ENCODE results near the gene CADM2.
"Not testable (repeated sequence)": the region's sequence is repeated elsewhere in the genome, so short reads cannot be mapped to it uniquely, and the experiment has no call there.

The CADM2 gene

GRCh38 chr3:85481411-85482212 lies 522.8 kb downstream of the CADM2 start:
- DNase-seq (ENCODE audit: low read depth) = no peak

GRCh38 chr3:85482213-85482490 lies 523.4 kb downstream of the CADM2 start:
- DNase-seq (ENCODE audit: low read depth) = no peak

- no peak for DNase-seq (ENCODE audit: low read depth)
These were observed 525.2 kb downstream of the CADM2 start for GRCh38 chr3:85483986-85484385.

DNA sequence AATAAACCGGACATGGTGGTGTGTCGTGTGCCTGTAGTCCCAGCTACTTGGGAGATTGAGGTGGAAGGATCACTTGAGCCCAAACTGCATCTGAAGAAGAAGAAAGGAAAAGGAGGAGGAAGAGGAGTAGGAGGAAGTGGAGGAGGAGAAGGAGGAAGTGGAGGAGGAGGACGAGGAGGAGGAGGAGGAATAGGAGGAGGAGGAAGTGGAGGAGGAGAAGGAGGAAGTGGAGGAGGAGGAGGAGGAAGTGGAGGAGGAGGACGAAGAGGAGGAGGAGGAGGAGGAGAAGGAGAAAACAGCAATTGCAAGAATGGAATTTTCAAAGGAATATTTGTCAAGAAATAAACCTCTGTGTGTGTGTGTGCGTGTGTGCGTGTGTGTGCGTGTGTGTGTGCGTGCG lies 528.6 kb downstream of the CADM2 start:
- DNase-seq (ENCODE audit: low read depth) = no peak

- no peak for DNase-seq (ENCODE audit: low read depth)
These were observed 536.8 kb downstream of the CADM2 start for GRCh38 chr3:85495602-85496001.

DNA sequence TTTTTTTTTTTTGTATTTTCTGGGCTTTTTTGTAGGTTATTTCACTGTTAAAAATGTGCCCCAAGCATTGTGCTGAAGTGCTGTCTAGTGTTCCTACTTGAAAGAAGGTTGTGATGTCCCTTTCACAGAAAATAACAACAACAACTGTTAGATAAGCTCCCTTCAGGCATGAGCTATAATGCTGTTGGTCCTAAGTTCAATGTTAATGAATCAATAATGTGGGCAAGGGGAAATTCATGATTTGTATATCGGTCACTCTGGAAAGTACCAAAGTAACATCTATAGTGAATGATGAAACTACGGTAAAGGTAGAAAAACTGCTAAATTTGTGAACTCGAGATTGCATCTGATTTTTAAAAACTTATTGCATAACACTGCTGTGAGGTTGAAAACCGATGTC lies 539.4 kb downstream of the CADM2 start:
- DNase-seq (ENCODE audit: low read depth) = no peak

DNA sequence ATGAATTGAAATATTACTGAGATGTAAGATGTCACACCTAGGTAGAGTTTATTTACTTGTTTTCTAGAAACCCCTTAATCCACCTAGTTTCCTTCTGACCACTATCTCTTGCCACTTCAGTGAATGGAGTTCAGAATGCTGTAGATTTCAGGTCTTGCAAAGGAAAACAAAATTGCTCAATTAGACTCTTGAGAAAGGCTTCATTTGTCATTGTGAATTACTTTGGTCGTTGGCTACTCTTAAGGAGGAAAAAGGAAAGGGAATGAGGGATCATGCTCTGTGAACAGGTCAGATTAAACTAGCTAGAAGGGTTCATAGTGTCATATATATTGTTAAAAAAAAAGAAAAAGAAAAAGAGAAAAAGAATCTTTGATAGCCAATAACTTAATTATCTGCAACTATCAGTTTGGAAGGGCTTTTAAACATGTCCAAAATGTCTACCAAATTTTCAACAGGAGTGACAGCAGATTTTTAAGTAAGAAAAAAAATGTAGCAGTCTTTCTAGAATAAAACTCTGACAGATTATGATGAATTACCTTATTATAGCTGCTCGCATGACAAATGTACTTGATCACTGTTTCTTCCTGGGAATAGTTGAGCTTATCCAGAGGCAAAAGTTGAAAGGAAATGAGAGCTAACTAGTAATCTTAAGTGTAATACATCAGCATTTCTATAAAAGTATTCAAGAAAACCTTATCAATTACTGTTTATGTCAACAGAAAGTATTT lies 543.5 kb downstream of the CADM2 start:
- no peak for DNase-seq (ENCODE audit: low read depth)

GRCh38 chr3:85504129-85504784 lies 545.5 kb downstream of the CADM2 start:
- DNase-seq (ENCODE audit: low read depth) = not testable (repeated sequence)

DNA sequence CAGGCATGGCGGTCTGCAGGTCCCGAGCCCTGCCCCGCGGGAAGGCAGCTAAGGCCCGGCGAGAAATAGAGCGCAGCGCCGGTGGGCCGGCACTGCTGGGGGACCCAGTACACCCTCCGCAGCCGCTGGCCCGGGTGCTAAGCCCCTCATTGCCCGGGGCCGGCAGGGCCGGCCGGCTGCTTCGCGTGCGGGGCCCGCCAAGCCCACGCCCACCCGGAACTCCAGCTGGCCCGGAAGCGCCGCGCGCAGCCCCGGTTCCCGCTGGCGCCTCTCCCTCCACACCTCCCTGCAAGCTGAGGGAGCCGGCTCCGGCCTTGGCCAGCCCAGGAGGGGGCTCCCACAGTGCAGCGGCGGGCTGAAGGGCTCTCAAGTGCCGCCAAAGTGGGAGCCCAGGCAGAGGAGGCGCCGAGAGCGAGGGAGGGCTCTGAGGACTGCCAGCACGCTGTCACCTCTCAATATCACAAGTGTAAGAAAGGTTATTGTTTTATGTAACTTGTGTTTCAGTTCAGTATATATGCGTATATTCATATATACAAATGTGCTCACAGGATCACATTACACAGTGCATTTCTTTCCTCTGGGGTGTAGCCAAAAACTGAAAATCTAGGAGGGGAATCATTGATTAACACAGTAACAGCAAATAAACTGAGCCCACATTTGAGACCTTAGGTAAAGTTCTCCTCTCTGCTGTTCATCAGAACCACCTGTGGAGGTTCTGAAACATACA lies 546.2 kb downstream of the CADM2 start:
- not testable (repeated sequence) for DNase-seq (ENCODE audit: low read depth)

DNA sequence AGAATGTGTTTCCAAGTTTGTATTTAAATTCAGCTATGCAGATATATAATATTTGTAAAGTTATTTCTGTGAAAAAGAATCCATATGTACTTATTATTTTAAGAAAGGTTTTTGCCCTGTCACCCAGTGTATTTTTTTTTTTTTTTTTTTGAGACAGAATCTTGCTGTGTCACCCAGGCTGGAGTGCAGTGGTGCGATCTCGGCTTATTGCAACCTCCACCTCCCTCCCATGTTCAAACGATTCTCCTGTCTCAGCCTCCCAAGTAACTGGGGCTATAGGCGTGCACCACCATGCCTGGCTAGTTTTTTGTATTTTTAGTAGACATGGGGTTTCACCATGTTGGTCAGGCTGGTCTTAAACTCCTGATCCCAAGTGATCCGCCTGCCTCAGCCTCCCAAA lies 548.3 kb downstream of the CADM2 start:
- not testable (repeated sequence) for DNase-seq (ENCODE audit: low read depth)

DNA sequence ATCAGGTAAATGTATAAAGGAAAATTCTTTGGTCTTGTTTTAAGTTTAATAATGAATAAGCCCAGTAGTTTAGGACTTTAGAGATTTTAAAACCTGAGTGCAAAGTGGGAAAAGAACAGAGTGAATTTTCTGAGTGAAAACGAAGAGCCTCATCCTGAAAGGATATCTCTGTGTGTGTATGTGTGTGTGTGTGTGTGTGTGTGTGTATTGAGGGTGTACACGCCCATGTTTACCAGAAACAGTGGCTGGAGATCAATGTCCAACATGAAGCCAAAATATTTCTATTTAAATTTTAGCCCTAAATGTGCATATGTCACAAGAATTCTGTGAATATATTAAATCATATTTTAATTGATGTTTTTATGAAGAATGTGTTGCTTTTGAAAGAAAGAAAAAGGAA lies 549.9 kb downstream of the CADM2 start:
- no peak for DNase-seq (ENCODE audit: low read depth)

DNA sequence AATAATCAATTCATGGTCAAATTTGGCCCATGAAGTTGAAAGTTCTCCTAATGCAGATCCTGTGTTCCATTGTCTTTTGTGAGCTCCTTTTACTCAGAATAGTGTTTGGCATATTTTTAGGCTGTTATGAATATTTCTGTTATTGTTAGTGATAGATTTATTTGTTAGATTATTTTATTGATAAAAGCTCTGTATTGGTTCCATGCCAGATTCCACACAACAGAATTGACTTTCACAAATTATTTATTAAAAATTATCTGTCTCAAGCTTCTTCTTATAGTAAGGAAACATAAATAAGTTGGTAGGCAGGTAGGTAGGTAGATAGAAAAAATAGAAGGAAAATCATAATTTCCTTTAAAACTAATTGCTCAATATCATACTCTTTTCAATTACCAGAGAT lies 557.4 kb downstream of the CADM2 start:
- DNase-seq (ENCODE audit: low read depth) = no peak

DNA sequence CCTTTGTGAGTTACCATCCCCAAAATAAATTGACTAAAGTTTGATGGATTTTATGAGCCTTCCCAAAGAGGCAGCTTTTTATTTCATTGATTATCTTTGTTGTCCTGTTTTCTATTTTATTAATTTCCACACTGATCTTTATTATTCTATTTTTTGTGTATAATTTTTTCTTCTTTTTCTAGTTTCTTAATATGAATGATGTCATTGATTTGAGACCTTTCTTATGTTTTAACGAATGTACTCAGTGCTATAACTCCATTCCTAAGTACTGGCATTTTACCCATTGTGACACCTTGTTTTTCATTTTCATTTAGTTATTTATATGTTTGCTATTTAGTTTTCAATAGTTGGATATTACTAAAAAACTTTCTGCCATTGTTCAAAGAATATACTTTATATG lies 565.3 kb downstream of the CADM2 start:
- DNase-seq (ENCODE audit: low read depth) = no peak

DNA sequence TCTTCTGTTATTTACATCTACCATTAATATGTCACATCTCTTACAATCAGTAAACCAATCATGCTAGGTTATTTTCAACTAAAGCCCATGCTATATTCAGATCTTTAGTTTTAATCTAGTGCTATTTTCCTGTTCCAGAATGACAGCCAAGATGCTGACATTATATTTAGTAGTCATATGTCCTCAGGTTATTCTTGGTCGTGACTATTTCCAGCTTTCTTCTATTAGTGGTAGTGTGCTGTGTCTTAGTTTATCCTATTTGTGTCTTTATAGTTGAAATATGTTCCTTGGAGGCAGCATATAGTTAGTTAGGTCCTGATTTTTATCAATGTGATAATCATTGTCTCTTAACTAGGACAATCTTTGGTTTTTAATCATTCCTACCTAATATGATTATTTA lies 566.5 kb downstream of the CADM2 start:
- no peak for DNase-seq (ENCODE audit: low read depth)

DNA sequence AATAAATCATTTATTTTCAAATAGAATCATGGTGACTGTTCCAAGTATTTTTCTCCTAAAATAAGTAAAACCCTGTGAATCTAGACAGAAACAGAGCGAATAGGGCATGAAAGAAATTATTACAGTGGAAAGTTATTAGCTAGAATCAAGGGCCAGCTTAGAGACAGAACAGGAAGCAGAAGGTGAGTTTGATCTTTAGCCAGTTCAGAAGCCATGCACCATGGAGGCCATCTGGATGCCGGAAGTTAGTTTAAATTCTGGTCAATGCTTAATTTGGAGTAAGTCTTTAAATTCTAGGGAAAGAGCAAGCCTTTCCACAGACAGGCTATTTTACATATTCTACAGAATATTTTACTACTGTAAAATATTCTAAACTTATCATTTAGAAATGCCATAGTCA lies 574.8 kb downstream of the CADM2 start:
- DNase-seq (ENCODE audit: low read depth) = no peak

- no peak for DNase-seq (ENCODE audit: low read depth)
These were observed 576.7 kb downstream of the CADM2 start for GRCh38 chr3:85535517-85535916.

- no peak for DNase-seq (ENCODE audit: low read depth)
These were observed 580.4 kb downstream of the CADM2 start for GRCh38 chr3:85539232-85539631.

DNA sequence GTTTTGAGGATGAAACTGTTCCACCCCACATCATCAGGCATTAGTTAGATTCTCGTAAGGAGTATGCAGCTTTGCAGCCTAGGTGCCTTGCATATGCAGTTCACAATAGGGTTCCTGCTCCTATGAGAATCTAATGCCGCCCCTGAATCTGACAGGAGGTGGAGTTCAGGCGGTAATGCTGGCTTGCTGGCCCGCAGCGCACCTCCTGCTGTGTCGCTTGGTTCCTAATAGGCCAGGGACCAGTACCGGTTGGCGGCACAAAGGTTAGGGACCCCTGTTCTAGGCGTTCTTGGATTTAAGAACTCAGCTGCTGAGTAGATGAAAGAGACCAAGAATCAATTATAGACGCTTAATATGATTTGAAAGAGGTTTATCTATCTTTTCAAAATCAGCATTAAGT lies 595.4 kb downstream of the CADM2 start:
- DNase-seq (ENCODE audit: low read depth) = no peak

- no peak for DNase-seq (ENCODE audit: low read depth)
These were observed 601.4 kb downstream of the CADM2 start for GRCh38 chr3:85560088-85560785.

DNA sequence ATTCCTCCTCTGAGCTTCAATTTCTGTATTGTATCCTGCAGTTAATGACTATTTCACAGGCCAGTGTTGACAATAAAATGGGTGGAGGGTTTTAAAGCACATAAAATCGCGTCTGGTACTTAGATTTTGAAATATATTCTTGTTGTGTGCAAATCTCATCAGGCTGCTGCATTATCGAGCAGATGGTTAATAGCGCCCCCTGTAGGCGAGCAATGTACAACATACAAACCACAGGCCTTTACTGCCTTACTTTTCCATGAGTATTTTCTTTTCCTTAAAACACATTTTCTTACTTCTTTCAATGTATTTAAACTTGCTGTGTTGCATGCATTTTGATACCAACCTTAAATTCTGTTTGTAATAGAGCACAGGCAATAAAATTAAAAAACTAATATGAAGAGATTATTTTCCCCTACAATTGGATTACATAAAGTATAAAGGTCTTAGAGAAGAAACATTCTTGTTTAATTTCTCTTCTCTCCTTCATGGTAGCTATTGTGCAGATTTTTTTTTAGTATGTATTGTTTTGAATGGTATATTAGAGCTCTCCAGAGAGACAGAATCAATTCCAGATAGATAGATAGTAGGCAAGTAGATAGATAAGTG lies 608.4 kb downstream of the CADM2 start:
- DNase-seq (ENCODE audit: low read depth) = no peak

DNA sequence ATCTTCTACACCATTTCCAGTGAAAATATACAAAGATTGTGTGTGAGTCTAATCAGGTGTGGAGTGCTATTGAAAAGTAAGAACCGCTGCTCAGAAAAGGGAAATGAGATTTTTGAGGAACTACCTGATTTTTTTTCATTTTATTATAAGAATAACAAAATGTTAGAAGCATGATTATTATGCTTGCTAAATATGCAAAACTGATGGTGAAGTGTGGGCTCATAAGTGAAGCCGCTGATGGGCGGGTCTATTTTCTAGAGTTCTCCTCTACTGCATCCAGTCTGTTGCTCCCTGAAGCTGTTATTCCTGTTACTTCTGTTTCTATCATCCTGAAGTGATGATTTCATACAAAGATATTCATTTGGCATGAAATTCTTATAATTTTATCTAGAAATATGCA lies 612.0 kb downstream of the CADM2 start:
- DNase-seq (ENCODE audit: low read depth) = no peak

DNA sequence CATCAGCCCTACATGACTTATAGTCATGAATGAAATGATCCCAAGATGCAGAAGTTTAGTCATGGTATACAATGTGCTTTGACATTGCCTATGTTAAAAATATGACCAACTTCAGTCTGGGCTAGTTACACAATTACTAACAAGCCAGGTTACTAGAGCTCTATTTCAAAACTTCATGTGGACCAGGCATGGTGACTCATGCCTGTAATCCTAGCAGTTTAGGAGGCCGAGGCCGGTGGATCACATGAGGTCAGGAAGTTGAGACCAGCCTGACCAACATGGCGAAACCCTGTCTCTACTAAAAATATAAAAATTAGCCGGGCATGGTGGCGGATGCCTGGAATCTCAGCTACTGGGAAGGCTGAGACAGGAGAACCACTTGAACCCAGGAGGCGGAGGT lies 613.0 kb downstream of the CADM2 start:
- DNase-seq (ENCODE audit: low read depth) = no peak

Measured in stimulated activated CD8-positive, alpha-beta memory T cell treated with anti-CD3 and anti-CD28 coated beads, Interleukin-15, amount 100 ng/mL, for 24 hours (primary cell).